Measurements from ENCODE around the gene PLA2G6. TPM values are rescaled to one million over a fixed set of nuclear protein-coding genes. Genes with fewer than 3 reads are reported as not detected.

The PLA2G6 gene
- total and polyA plus RNA-seq, 2 of the 8 experiments (the other 6 are each of a cell fraction or from before 2014, with no cell fraction given): 13.2 to 21.0 TPM

DNA sequence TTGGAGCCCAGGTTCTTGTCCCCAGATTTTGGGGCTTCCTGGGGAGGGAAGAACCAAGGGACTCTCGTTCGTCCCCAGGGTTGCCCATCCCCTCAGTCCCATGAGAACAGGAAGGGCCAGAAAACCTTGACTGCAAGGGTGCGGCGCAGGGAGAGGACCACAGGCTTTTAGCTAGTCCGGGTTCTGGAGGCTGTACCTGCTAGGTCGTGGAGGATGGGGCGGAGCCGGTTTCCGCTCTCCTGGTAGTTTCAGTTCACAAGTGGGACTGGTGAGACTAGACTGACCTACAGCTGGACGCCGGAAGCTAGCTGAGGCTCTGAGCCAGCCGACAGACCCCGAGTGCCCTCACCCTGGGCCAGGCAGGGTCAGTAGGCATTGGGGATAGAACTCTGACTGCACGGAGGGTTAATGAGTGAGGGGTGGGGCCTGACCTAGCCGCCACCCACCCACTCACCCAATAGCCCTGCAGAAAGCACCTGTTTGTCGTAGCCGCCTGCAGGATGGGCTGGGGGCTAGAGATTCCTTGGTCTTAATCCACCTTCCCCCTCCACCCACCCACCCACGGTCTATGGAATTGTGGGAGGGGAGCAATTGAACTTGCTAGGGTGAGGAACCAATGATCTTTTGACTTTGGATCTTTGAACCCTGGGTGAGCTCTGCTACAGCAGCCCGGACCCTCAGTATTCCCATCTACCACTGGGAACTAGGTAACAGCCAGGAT, 21.6 kb upstream of the PLA2G6 start (continued):
- TF ChIP-seq TBP (IDR thresholded peaks at IDR 0.05; ENCODE audit: low read depth, low read length): peak; percentile 78
- TF ChIP-seq, protein P1, sequence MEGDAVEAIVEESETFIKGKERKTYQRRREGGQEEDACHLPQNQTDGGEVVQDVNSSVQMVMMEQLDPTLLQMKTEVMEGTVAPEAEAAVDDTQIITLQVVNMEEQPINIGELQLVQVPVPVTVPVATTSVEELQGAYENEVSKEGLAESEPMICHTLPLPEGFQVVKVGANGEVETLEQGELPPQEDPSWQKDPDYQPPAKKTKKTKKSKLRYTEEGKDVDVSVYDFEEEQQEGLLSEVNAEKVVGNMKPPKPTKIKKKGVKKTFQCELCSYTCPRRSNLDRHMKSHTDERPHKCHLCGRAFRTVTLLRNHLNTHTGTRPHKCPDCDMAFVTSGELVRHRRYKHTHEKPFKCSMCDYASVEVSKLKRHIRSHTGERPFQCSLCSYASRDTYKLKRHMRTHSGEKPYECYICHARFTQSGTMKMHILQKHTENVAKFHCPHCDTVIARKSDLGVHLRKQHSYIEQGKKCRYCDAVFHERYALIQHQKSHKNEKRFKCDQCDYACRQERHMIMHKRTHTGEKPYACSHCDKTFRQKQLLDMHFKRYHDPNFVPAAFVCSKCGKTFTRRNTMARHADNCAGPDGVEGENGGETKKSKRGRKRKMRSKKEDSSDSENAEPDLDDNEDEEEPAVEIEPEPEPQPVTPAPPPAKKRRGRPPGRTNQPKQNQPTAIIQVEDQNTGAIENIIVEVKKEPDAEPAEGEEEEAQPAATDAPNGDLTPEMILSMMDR (IDR thresholded peaks at IDR 0.05; ENCODE audit: control extremely low read depth in 1 of 3, insufficient read depth in 1 of 3, low read depth in 1 of 3, low read length in 3 of 3): no peak
- peak; percentile 78 for TF ChIP-seq POLR2AphosphoS5 (IDR thresholded peaks at IDR 0.05; ENCODE audit: low read depth, low read length)
- peak; percentile 78 for TF ChIP-seq SAP30 (IDR thresholded peaks at IDR 0.05; ENCODE audit: insufficient read depth, insufficient replicate concordance, low read length)
- TF ChIP-seq, protein P2, sequence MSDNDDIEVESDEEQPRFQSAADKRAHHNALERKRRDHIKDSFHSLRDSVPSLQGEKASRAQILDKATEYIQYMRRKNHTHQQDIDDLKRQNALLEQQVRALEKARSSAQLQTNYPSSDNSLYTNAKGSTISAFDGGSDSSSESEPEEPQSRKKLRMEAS (IDR thresholded peaks at IDR 0.05): peak; percentile 66; the same call in 1 of the 2 replicates
- peak in 1 of 2 experiments; percentile 58; a peak in 1 of 3 replicates for TF ChIP-seq POLR2A (IDR thresholded peaks at IDR 0.05; ENCODE audit: control extremely low read depth in 1 of 2, low read depth in 2 of 2, low read length in 2 of 2)
- no peak for TF ChIP-seq JUN (IDR thresholded peaks at IDR 0.05; ENCODE audit: low read depth, low read length)
